Prostate gland (tissue), 2 donors: ENCODE data around the gene CEP63.

Experiments used
- POLR2AphosphoS5 ChIP-seq: sonication (generic); formaldehyde crosslinking; IDR thresholded peaks from one replicate; pipeline ENCODE4 v1.6.1; 2017; ENCODE audit warnings: antibody characterized with exemption
- TF ChIP-seq, protein P1 (sequence below), 4 experiments: fragments of 200-600 bp in 2 of 4; fragments of 450-650 bp in 2 of 4; sonication (generic) in 2 of 4; IDR thresholded peaks; 1 replicate in 3 of 4; 2 replicates in 1 of 4; pipeline ENCODE4 v1.5.1; 2016 to 2019; ENCODE audit warnings: antibody characterized with exemption in 4 of 4, mild to moderate bottlenecking in 2 of 4, moderate library complexity in 2 of 4

GRCh38 chr3:134446800-134447199, 39.1 kb upstream of the CEP63 start:
- no peak for TF ChIP-seq POLR2AphosphoS5
- TF ChIP-seq, protein P1, sequence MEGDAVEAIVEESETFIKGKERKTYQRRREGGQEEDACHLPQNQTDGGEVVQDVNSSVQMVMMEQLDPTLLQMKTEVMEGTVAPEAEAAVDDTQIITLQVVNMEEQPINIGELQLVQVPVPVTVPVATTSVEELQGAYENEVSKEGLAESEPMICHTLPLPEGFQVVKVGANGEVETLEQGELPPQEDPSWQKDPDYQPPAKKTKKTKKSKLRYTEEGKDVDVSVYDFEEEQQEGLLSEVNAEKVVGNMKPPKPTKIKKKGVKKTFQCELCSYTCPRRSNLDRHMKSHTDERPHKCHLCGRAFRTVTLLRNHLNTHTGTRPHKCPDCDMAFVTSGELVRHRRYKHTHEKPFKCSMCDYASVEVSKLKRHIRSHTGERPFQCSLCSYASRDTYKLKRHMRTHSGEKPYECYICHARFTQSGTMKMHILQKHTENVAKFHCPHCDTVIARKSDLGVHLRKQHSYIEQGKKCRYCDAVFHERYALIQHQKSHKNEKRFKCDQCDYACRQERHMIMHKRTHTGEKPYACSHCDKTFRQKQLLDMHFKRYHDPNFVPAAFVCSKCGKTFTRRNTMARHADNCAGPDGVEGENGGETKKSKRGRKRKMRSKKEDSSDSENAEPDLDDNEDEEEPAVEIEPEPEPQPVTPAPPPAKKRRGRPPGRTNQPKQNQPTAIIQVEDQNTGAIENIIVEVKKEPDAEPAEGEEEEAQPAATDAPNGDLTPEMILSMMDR (IDR thresholded peaks at IDR 0.05), result no peak
